Omental fat pad (tissue), 4 donors: ENCODE data around the gene INPP4B. TPM values are rescaled to one million over a fixed set of nuclear protein-coding genes. Genes with fewer than 3 reads are reported as not detected.

Source experiments
- ATAC-seq: fragments of 150-250 bp; one replicate; pipeline ENCODE4 v1.9.1; 2016; ENCODE audit warnings: mild to moderate bottlenecking, moderate library complexity; ENCODE audit not compliant: low FRiP score
- DNase-seq: peaks from one replicate; pipeline ENCODE4 v3.0.0-alpha.2; 2019; ENCODE audit warnings: low spot score
- CTCF ChIP-seq, 3 donors: fragments of 450-650 bp; IDR thresholded peaks; one replicate each; pipeline ENCODE4 v1.5.1; 2016 to 2017; ENCODE audit warnings: antibody characterized with exemption in 3 of 3, mild to moderate bottlenecking in 3 of 3, moderate library complexity in 2 of 3
- total RNA-seq, 4 donors: library from RNA; depleted of rRNA; stranded (reverse); fragments of >200 nt; gene quantifications; one replicate each; pipeline ENCODE4 v1.1.0, GENCODE V29; 2016

The INPP4B gene
- total RNA-seq, 4 donors from 2014 or later: 6.6 to 54.2 (median 14.2) TPM

- ATAC-seq (no peak), DNase-seq (no peak)
- no peak for TF ChIP-seq CTCF (IDR thresholded peaks at IDR 0.05)
Observed at GRCh38 chr4:142596595-142596994, 249.5 kb downstream of the INPP4B start.

- ATAC-seq (no peak), DNase-seq (no peak)
- no peak for TF ChIP-seq CTCF (IDR thresholded peaks at IDR 0.05)
Observed at GRCh38 chr4:142596121-142596520, 250.0 kb downstream of the INPP4B start.

GRCh38 chr4:142595222-142595871 lies 250.8 kb downstream of the INPP4B start:
- no peak for DNase-seq
- no peak for ATAC-seq
- no peak for TF ChIP-seq CTCF (IDR thresholded peaks at IDR 0.05)

GRCh38 chr4:142585411-142585810 lies 260.7 kb downstream of the INPP4B start:
- ATAC-seq: no peak
- TF ChIP-seq CTCF (IDR thresholded peaks at IDR 0.05): no peak
- no peak for DNase-seq

GRCh38 chr4:142583708-142584107 lies 262.4 kb downstream of the INPP4B start:
- ATAC-seq (no peak), DNase-seq (no peak)
- TF ChIP-seq CTCF (IDR thresholded peaks at IDR 0.05): no peak

- ATAC-seq (no peak), DNase-seq (no peak)
- no peak for TF ChIP-seq CTCF (IDR thresholded peaks at IDR 0.05)
Observed at GRCh38 chr4:142582340-142582739, 263.8 kb downstream of the INPP4B start.

GRCh38 chr4:142581881-142582280 lies 264.2 kb downstream of the INPP4B start:
- DNase-seq: no peak
- TF ChIP-seq CTCF (IDR thresholded peaks at IDR 0.05): no peak
- no peak for ATAC-seq
